ENCODE data around the gene CFAP54.

CFAP54 gene

GRCh38 chr12:96824838-96825236 lies 335.5 kb downstream of the CFAP54 start:
- H3K79me2 ChIP-seq (ENCODE audit: control insufficient read depth, insufficient read depth, low read length, poor library complexity) = no peaks in the 10 kb centered on the region
- H3K23ac ChIP-seq (ENCODE audit: low read length) = no peak overlapping the region
- H4K91ac ChIP-seq (ENCODE audit: low read depth, low read length) = no peak overlapping the region
- H3K27me3 ChIP-seq (ENCODE audit: insufficient read depth, low read length) = no peaks in the 10 kb centered on the region
- H2AFZ ChIP-seq (ENCODE audit: insufficient read depth, low read length, poor library complexity) = no peak overlapping the region
- H3K9ac ChIP-seq (ENCODE audit: low read length) = no peak overlapping the region
- H3K4me1 ChIP-seq (ENCODE audit: control insufficient read depth in 1 of 2, insufficient read depth in 2 of 2, low read length in 2 of 2) = no peaks in the 10 kb centered on the region
- H3K4me3 ChIP-seq (ENCODE audit: low read depth, low read length) = no peak overlapping the region
- H4K8ac ChIP-seq (ENCODE audit: low read depth, low read length) = no peak overlapping the region
- WGBS (ENCODE audit: extremely low coverage, insufficient coverage, insufficient read length) = no CpG with 5 or more reads among the region's 2 CpGs
- no peak overlapping the region for H3K4me2 ChIP-seq (ENCODE audit: low read length)
- no peak for DNase-seq
- H4K12ac ChIP-seq (ENCODE audit: low read depth, low read length) = no peak overlapping the region
- no peaks in the 10 kb centered on the region for H3K36me3 ChIP-seq (ENCODE audit: control insufficient read depth in 1 of 2, insufficient read depth in 2 of 2, low read length in 2 of 2)
- H3K4ac ChIP-seq (ENCODE audit: low read depth, low read length) = no peak overlapping the region
- H2BK120ac ChIP-seq (ENCODE audit: insufficient read depth, low read length, poor library complexity) = no peak overlapping the region
- no peak overlapping the region for H3K14ac ChIP-seq (ENCODE audit: low read length)
- H3K79me1 ChIP-seq (ENCODE audit: low read length) = no peaks in the 10 kb centered on the region
- no peaks in the 10 kb centered on the region for H3K9me3 ChIP-seq (ENCODE audit: insufficient read depth, low read depth, low read length)
- H2AK5ac ChIP-seq (ENCODE audit: low read length) = no peak overlapping the region
- H2BK5ac ChIP-seq (ENCODE audit: low read depth, low read length, poor library complexity) = no peak overlapping the region
- no peak overlapping the region for H3K18ac ChIP-seq (ENCODE audit: low read length)
- no peak overlapping the region for H3K27ac ChIP-seq (ENCODE audit: low read depth, low read length)
- no peak overlapping the region for H2BK12ac ChIP-seq (ENCODE audit: low read length)

GRCh38 chr12:96828169-96828789 lies 338.9 kb downstream of the CFAP54 start:
- Histone ChIP-seq H2AFZ (ENCODE audit: insufficient read depth, low read length, poor library complexity) (no peak overlapping the region), H3K4me2 (ENCODE audit: low read length) (no peak overlapping the region), H2BK120ac (ENCODE audit: insufficient read depth, low read length, poor library complexity) (no peak overlapping the region), H3K14ac (ENCODE audit: low read length) (no peak overlapping the region), H3K4me1 (ENCODE audit: control insufficient read depth in 1 of 2, insufficient read depth in 2 of 2, low read length in 2 of 2) (no peaks in the 10 kb centered on the region), H3K4me3 (ENCODE audit: low read depth, low read length) (no peak overlapping the region), H3K36me3 (ENCODE audit: control insufficient read depth in 1 of 2, insufficient read depth in 2 of 2, low read length in 2 of 2) (no peaks in the 10 kb centered on the region), H3K23ac (ENCODE audit: low read length) (no peak overlapping the region), H2AK5ac (ENCODE audit: low read length) (no peak overlapping the region), H3K4ac (ENCODE audit: low read depth, low read length) (no peak overlapping the region), H2BK12ac (ENCODE audit: low read length) (no peak overlapping the region), H3K79me2 (ENCODE audit: control insufficient read depth, insufficient read depth, low read length, poor library complexity) (no peaks in the 10 kb centered on the region), H3K27me3 (ENCODE audit: insufficient read depth, low read length) (no peaks in the 10 kb centered on the region), H2BK5ac (ENCODE audit: low read depth, low read length, poor library complexity) (no peak overlapping the region), H3K79me1 (ENCODE audit: low read length) (no peaks in the 10 kb centered on the region), H4K8ac (ENCODE audit: low read depth, low read length) (no peak overlapping the region), H4K91ac (ENCODE audit: low read depth, low read length) (no peak overlapping the region), H3K9ac (ENCODE audit: low read length) (no peak overlapping the region), H3K9me3 (ENCODE audit: insufficient read depth, low read depth, low read length) (no peaks in the 10 kb centered on the region), H3K18ac (ENCODE audit: low read length) (no peak overlapping the region), H4K12ac (ENCODE audit: low read depth, low read length) (no peak overlapping the region), H3K27ac (ENCODE audit: low read depth, low read length) (no peak overlapping the region)
- WGBS (ENCODE audit: extremely low coverage, insufficient coverage, insufficient read length) = no CpG with 5 or more reads among the region's 5 CpGs
- DNase-seq = peak in 1 of 2 donors; percentile 6

- Histone ChIP-seq H3K23ac (ENCODE audit: low read length) (no peak overlapping the region), H3K14ac (ENCODE audit: low read length) (no peak overlapping the region), H3K79me1 (ENCODE audit: low read length) (no peaks in the 10 kb centered on the region), H3K4me3 (ENCODE audit: low read depth, low read length) (no peak overlapping the region), H3K36me3 (ENCODE audit: control insufficient read depth in 1 of 2, insufficient read depth in 2 of 2, low read length in 2 of 2) (no peaks in the 10 kb centered on the region), H3K18ac (ENCODE audit: low read length) (no peak overlapping the region), H2BK12ac (ENCODE audit: low read length) (no peak overlapping the region), H3K79me2 (ENCODE audit: control insufficient read depth, insufficient read depth, low read length, poor library complexity) (no peaks in the 10 kb centered on the region), H2AFZ (ENCODE audit: insufficient read depth, low read length, poor library complexity) (no peak overlapping the region), H3K9me3 (ENCODE audit: insufficient read depth, low read depth, low read length) (peaks cover 2% of the 10 kb centered on the region), H3K4ac (ENCODE audit: low read depth, low read length) (no peak overlapping the region), H4K12ac (ENCODE audit: low read depth, low read length) (no peak overlapping the region), H3K4me2 (ENCODE audit: low read length) (no peak overlapping the region), H4K91ac (ENCODE audit: low read depth, low read length) (no peak overlapping the region), H3K27ac (ENCODE audit: low read depth, low read length) (no peak overlapping the region), H3K4me1 (ENCODE audit: control insufficient read depth in 1 of 2, insufficient read depth in 2 of 2, low read length in 2 of 2) (no peaks in the 10 kb centered on the region), H3K9ac (ENCODE audit: low read length) (no peak overlapping the region), H3K27me3 (ENCODE audit: insufficient read depth, low read length) (no peaks in the 10 kb centered on the region), H4K8ac (ENCODE audit: low read depth, low read length) (no peak overlapping the region), H2AK5ac (ENCODE audit: low read length) (no peak overlapping the region), H2BK5ac (ENCODE audit: low read depth, low read length, poor library complexity) (no peak overlapping the region), H2BK120ac (ENCODE audit: insufficient read depth, low read length, poor library complexity) (no peak overlapping the region)
- DNase-seq = no peak
- WGBS (ENCODE audit: extremely low coverage, insufficient coverage, insufficient read length) = no CpG with 5 or more reads among the region's 3 CpGs
Observed at GRCh38 chr12:96829354-96829753, 340.0 kb downstream of the CFAP54 start.

- H3K36me3 ChIP-seq (ENCODE audit: control insufficient read depth in 1 of 2, insufficient read depth in 2 of 2, low read length in 2 of 2) = no peaks in the 10 kb centered on the region
- H2BK120ac ChIP-seq (ENCODE audit: insufficient read depth, low read length, poor library complexity) = no peak overlapping the region
- no peak overlapping the region for H3K23ac ChIP-seq (ENCODE audit: low read length)
- H2BK5ac ChIP-seq (ENCODE audit: low read depth, low read length, poor library complexity) = no peak overlapping the region
- no peak overlapping the region for H3K4me3 ChIP-seq (ENCODE audit: low read depth, low read length)
- H3K9ac ChIP-seq (ENCODE audit: low read length) = no peak overlapping the region
- no peak overlapping the region for H2BK12ac ChIP-seq (ENCODE audit: low read length)
- no peak overlapping the region for H4K12ac ChIP-seq (ENCODE audit: low read depth, low read length)
- no peak overlapping the region for H4K8ac ChIP-seq (ENCODE audit: low read depth, low read length)
- H3K4ac ChIP-seq (ENCODE audit: low read depth, low read length) = no peak overlapping the region
- H4K91ac ChIP-seq (ENCODE audit: low read depth, low read length) = no peak overlapping the region
- no peak overlapping the region for H2AK5ac ChIP-seq (ENCODE audit: low read length)
- no peak overlapping the region for H2AFZ ChIP-seq (ENCODE audit: insufficient read depth, low read length, poor library complexity)
- H3K27ac ChIP-seq (ENCODE audit: low read depth, low read length) = no peak overlapping the region
- no peaks in the 10 kb centered on the region for H3K27me3 ChIP-seq (ENCODE audit: insufficient read depth, low read length)
- H3K4me1 ChIP-seq (ENCODE audit: control insufficient read depth in 1 of 2, insufficient read depth in 2 of 2, low read length in 2 of 2) = no peaks in the 10 kb centered on the region
- no peak for DNase-seq
- H3K18ac ChIP-seq (ENCODE audit: low read length) = no peak overlapping the region
- H3K79me2 ChIP-seq (ENCODE audit: control insufficient read depth, insufficient read depth, low read length, poor library complexity) = no peaks in the 10 kb centered on the region
- no CpG with 5 or more reads among the region's 1 CpG for WGBS (ENCODE audit: extremely low coverage, insufficient coverage, insufficient read length)
- H3K79me1 ChIP-seq (ENCODE audit: low read length) = no peaks in the 10 kb centered on the region
- no peak overlapping the region for H3K14ac ChIP-seq (ENCODE audit: low read length)
- peaks cover 3% of the 10 kb centered on the region for H3K9me3 ChIP-seq (ENCODE audit: insufficient read depth, low read depth, low read length)
- H3K4me2 ChIP-seq (ENCODE audit: low read length) = no peak overlapping the region
Observed at GRCh38 chr12:96831346-96831745, 342.0 kb downstream of the CFAP54 start.

All from trophoblast cell (in vitro differentiated cells and primary cell).